ENCODE results near the gene HMGCS1. TPM values are rescaled to one million over a fixed set of nuclear protein-coding genes. Genes with fewer than 3 reads are reported as not detected.

The HMGCS1 gene
- total RNA-seq, 1 donor from 2014 or later: 518 TPM

GRCh38 chr5:43305948-43306565 is 7.2 kb downstream of the HMGCS1 start:
- H3K4me1 Mint-ChIP-seq: peaks cover 84% of the 10 kb centered on the region

GRCh38 chr5:43304525-43304924 is 8.7 kb downstream of the HMGCS1 start:
- DNase-seq (ENCODE audit: low read depth, low spot score): no peak
- TF ChIP-seq CTCF (conservative IDR thresholded peaks at IDR 0.05): no peak
- no peak overlapping the region for H3K27ac Mint-ChIP-seq (ENCODE audit: unreplicated experiment)
- no peak overlapping the region for H3K4me3 Mint-ChIP-seq
- no peaks in the 10 kb centered on the region for H3K27me3 Mint-ChIP-seq (ENCODE audit: low read depth)
- peaks cover 84% of the 10 kb centered on the region for H3K4me1 Mint-ChIP-seq
- H3K9me3 Mint-ChIP-seq: no peaks in the 10 kb centered on the region
- peaks cover 10% of the 10 kb centered on the region for H3K36me3 Mint-ChIP-seq (ENCODE audit: low read depth)

More at GRCh38 chr5:43305948-43306565, 7.2 kb downstream of the HMGCS1 start:
- no peak for DNase-seq (ENCODE audit: low read depth, low spot score)
- no peaks in the 10 kb centered on the region for H3K9me3 Mint-ChIP-seq
- peaks cover 11% of the 10 kb centered on the region for H3K36me3 Mint-ChIP-seq (ENCODE audit: low read depth)
- H3K27ac Mint-ChIP-seq (ENCODE audit: unreplicated experiment): no peak overlapping the region
- TF ChIP-seq CTCF (conservative IDR thresholded peaks at IDR 0.05): peak; percentile 85
- H3K27me3 Mint-ChIP-seq (ENCODE audit: low read depth): no peaks in the 10 kb centered on the region
- peak overlapping the region; percentile 66 for H3K4me3 Mint-ChIP-seq

- DNase-seq (ENCODE audit: low read depth, low spot score): no peak
- Mint-ChIP-seq H3K4me3 (peak overlapping the region; percentile 63), H3K4me1 (peaks cover 77% of the 10 kb centered on the region), H3K9me3 (no peaks in the 10 kb centered on the region), H3K36me3 (ENCODE audit: low read depth) (peaks cover 10% of the 10 kb centered on the region), H3K27me3 (ENCODE audit: low read depth) (no peaks in the 10 kb centered on the region), H3K27ac (ENCODE audit: unreplicated experiment) (no peak overlapping the region)
- no peak for TF ChIP-seq CTCF (conservative IDR thresholded peaks at IDR 0.05)
Observed at GRCh38 chr5:43303242-43303641, 10.0 kb downstream of the HMGCS1 start.

GRCh38 chr5:43302481-43302880 is 10.7 kb downstream of the HMGCS1 start:
- Mint-ChIP-seq H3K27ac (ENCODE audit: unreplicated experiment) (no peak overlapping the region), H3K36me3 (ENCODE audit: low read depth) (peaks cover 10% of the 10 kb centered on the region), H3K4me1 (peaks cover 70% of the 10 kb centered on the region), H3K27me3 (ENCODE audit: low read depth) (no peaks in the 10 kb centered on the region), H3K4me3 (no peak overlapping the region), H3K9me3 (no peaks in the 10 kb centered on the region)
- TF ChIP-seq CTCF (conservative IDR thresholded peaks at IDR 0.05): no peak
- DNase-seq (ENCODE audit: low read depth, low spot score): no peak

GRCh38 chr5:43301653-43302091 is 11.5 kb downstream of the HMGCS1 start:
- Mint-ChIP-seq H3K27me3 (ENCODE audit: low read depth) (no peaks in the 10 kb centered on the region), H3K4me1 (peaks cover 62% of the 10 kb centered on the region), H3K36me3 (ENCODE audit: low read depth) (peaks cover 13% of the 10 kb centered on the region), H3K4me3 (no peak overlapping the region), H3K9me3 (no peaks in the 10 kb centered on the region), H3K27ac (ENCODE audit: unreplicated experiment) (no peak overlapping the region)
- no peak for TF ChIP-seq CTCF (conservative IDR thresholded peaks at IDR 0.05)
- no peak for DNase-seq (ENCODE audit: low read depth, low spot score)
